ENCODE data around the gene PAH.

PAH gene

DNA sequence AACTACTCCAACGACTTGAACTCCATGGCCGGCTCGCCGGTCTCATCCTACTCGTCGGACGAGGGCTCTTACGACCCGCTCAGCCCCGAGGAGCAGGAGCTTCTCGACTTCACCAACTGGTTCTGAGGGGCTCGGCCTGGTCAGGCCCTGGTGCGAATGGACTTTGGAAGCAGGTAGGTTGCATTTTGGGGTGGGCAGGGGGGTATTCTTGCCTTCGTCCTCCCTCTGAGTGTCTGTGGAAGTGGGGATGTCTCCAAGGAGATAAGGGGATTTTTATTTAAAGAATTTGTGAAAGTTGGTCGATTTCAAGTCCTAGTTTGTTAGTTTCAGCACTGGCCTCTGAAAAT lies 41.8 kb upstream of the PAH start:
- peaks cover 81% of the 10 kb centered on the region for H3K27me3 ChIP-seq (replicated peaks; ENCODE audit: control insufficient read depth, insufficient read depth, low read length)
- H3K4me1 ChIP-seq (ENCODE audit: control insufficient read depth, insufficient read depth, low read length) = peaks cover 6% of the 10 kb centered on the region
- no peak overlapping the region for H3K9ac ChIP-seq (ENCODE audit: low read length)
- no peak for DNase-seq (ENCODE audit: low read depth)
- H3K36me3 ChIP-seq (ENCODE audit: control insufficient read depth, insufficient read depth, low read length, severe bottlenecking) = no peaks in the 10 kb centered on the region
- H3K9me3 ChIP-seq (ENCODE audit: control insufficient read depth, low read length) = peaks cover 8% of the 10 kb centered on the region
- peak overlapping the region; percentile 77 for H3K4me3 ChIP-seq (ENCODE audit: low read length)

DNA sequence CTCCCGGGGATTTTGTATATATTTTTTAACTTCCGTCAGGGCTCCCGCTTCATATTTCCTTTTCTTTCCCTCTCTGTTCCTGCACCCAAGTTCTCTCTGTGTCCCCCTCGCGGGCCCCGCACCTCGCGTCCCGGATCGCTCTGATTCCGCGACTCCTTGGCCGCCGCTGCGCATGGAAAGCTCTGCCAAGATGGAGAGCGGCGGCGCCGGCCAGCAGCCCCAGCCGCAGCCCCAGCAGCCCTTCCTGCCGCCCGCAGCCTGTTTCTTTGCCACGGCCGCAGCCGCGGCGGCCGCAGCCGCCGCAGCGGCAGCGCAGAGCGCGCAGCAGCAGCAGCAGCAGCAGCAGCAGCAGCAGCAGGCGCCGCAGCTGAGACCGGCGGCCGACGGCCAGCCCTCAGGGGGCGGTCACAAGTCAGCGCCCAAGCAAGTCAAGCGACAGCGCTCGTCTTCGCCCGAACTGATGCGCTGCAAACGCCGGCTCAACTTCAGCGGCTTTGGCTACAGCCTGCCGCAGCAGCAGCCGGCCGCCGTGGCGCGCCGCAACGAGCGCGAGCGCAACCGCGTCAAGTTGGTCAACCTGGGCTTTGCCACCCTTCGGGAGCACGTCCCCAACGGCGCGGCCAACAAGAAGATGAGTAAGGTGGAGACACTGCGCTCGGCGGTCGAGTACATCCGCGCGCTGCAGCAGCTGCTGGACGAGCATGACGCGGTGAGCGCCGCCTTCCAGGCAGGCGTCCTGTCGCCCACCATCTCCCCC lies 41.2 kb upstream of the PAH start:
- peak; percentile 55 for DNase-seq (ENCODE audit: low read depth)
- H3K27me3 ChIP-seq (replicated peaks; ENCODE audit: control insufficient read depth, insufficient read depth, low read length) = peaks cover 81% of the 10 kb centered on the region
- no peak overlapping the region for H3K9ac ChIP-seq (ENCODE audit: low read length)
- H3K9me3 ChIP-seq (ENCODE audit: control insufficient read depth, low read length) = peaks cover 3% of the 10 kb centered on the region
- no peaks in the 10 kb centered on the region for H3K36me3 ChIP-seq (ENCODE audit: control insufficient read depth, insufficient read depth, low read length, severe bottlenecking)
- peaks cover 6% of the 10 kb centered on the region for H3K4me1 ChIP-seq (ENCODE audit: control insufficient read depth, insufficient read depth, low read length)
- H3K4me3 ChIP-seq (ENCODE audit: low read length) = peak overlapping the region; percentile 77

DNA sequence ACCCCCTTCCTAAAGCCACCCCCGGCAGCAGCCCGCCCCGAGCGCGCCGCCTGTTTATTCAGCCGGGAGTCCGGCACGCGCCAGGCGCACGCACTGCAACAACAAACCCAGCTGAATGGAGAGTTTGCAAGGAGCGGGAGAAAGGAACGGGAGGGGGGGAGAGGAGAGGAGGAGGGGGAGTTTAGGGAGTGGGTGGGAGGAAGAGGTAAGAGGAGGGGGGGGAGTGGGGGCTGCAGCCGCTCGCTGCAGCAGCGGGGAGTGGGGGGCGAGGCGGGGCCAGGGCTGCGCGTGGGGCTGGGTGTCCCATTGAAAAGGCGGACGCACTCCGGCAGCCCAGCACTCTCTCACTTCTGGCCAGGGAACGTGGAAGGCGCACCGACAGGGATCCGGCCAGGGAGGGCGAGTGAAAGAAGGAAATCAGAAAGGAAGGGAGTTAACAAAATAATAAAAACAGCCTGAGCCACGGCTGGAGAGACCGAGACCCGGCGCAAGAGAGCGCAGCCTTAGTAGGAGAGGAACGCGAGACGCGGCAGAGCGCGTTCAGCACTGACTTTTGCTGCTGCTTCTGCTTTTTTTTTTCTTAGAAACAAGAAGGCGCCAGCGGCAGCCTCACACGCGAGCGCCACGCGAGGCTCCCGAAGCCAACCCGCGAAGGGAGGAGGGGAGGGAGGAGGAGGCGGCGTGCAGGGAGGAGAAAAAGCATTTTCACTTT lies 40.5 kb upstream of the PAH start, which contains the start of gene ASCL1:
Gene ASCL1, plus strand, starts transcription at position 336 of the 712 bp plus-strand sequence. CDS start 571 bp downstream, outside the sequence.
- no peaks in the 10 kb centered on the region for H3K9me3 ChIP-seq (ENCODE audit: control insufficient read depth, low read length)
- H3K36me3 ChIP-seq (ENCODE audit: control insufficient read depth, insufficient read depth, low read length, severe bottlenecking) = no peaks in the 10 kb centered on the region
- peaks cover 6% of the 10 kb centered on the region for H3K4me1 ChIP-seq (ENCODE audit: control insufficient read depth, insufficient read depth, low read length)
- H3K27me3 ChIP-seq (replicated peaks; ENCODE audit: control insufficient read depth, insufficient read depth, low read length) = peaks cover 80% of the 10 kb centered on the region
- H3K9ac ChIP-seq (ENCODE audit: low read length) = no peak within 1 kb of the TSS
- peak; percentile 60 for DNase-seq (ENCODE audit: low read depth)
- peak within 1 kb of the TSS; percentile 77 for H3K4me3 ChIP-seq (ENCODE audit: low read length)

DNA sequence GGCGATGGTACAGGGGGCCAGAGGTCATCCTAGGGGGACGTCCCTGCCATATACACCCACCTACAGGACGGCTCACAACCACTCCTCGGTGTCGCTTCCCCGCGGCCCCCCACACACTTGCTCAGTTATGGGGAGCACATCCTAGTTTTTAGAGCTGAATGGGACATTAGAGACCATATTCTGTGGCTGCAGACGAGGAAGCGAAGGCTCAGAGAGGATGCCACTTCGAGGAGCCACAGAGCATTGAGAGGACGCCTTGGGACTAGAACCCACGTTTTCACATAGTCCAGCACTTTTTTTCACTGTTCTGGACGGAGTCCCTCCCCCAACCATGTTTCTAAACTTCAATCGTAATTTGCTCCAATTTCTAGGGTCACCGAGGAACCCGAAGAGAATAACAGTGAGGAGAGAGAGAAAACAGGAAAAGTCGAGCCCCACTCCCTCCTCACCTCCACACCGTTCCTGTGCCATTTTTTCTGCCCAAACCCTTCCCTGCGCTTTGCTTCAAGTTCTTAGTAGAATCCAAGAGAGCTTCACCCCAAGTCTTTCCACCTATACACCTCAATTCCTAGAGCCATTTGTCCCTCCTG lies 39.8 kb upstream of the PAH start:
- no peak overlapping the region for H3K9ac ChIP-seq (ENCODE audit: low read length)
- H3K4me1 ChIP-seq (ENCODE audit: control insufficient read depth, insufficient read depth, low read length) = peaks cover 6% of the 10 kb centered on the region
- DNase-seq (ENCODE audit: low read depth) = no peak
- H3K27me3 ChIP-seq (replicated peaks; ENCODE audit: control insufficient read depth, insufficient read depth, low read length) = peaks cover 83% of the 10 kb centered on the region
- H3K36me3 ChIP-seq (ENCODE audit: control insufficient read depth, insufficient read depth, low read length, severe bottlenecking) = no peaks in the 10 kb centered on the region
- H3K9me3 ChIP-seq (ENCODE audit: control insufficient read depth, low read length) = no peaks in the 10 kb centered on the region
- no peak overlapping the region for H3K4me3 ChIP-seq (ENCODE audit: low read length)

DNA sequence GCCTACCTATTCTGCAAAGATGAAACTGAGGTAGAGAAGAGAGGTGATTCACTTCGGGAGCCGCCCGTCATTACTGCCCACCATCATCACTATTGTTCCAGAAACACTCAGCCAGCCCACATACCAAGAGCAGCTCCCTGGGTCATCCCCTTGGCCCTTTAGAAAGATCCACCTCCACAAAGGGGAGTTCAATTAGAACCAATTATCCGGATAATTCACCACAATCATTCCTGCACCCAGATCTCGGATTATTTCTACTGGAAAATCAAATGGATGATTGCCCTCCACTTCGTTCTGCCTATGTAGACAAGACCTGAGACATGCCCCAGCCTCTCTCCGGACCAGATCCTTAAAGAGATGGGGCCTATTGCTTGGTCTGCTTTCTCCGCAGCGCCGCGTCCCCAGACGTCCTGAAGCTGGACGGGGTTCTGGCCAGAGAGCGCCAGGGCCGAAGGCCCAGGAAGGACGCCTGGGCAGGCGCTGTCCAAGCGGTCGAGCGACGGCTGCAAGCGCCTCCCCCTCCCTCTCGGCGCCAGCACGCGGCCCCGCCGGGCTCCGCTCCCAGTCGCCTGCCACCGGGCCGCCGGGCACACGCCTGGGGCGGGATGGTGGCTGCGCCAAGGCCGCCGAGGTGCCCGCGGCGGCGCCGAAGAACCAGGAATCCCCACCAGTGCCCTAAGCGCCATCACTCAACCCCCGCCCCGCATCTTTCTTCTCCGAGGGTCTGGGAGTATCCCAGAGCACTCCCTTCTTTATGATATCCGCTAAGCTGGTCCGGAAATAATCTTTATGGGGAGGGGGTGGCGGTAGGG lies 39.1 kb upstream of the PAH start:
- no peak overlapping the region for H3K4me3 ChIP-seq (ENCODE audit: low read length)
- H3K27me3 ChIP-seq (replicated peaks; ENCODE audit: control insufficient read depth, insufficient read depth, low read length) = peaks cover 83% of the 10 kb centered on the region
- DNase-seq (ENCODE audit: low read depth) = no peak
- H3K4me1 ChIP-seq (ENCODE audit: control insufficient read depth, insufficient read depth, low read length) = peaks cover 6% of the 10 kb centered on the region
- H3K9me3 ChIP-seq (ENCODE audit: control insufficient read depth, low read length) = no peaks in the 10 kb centered on the region
- no peaks in the 10 kb centered on the region for H3K36me3 ChIP-seq (ENCODE audit: control insufficient read depth, insufficient read depth, low read length, severe bottlenecking)
- no peak overlapping the region for H3K9ac ChIP-seq (ENCODE audit: low read length)

DNA sequence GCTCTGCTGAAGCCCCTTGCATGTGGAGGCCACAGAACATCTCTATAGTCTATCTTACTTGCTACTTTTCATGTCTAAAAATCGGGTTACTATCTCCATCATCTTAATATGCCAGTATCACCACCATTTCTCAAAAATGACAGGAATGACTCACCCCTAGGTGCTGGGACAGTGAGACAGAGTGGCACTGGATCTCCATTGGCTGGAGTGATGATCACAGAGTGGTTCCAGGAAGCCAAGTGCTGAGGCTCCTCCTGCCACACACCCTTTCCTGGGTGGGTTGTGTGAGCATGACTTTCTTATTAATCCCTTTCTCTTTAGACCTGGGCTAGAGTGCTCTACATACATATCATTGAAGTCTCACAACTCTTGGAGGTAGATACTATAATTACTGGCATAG lies 37.1 kb upstream of the PAH start:
- Histone ChIP-seq H3K9ac (ENCODE audit: low read length) (no peak overlapping the region), H3K9me3 (ENCODE audit: control insufficient read depth, low read length) (no peaks in the 10 kb centered on the region), H3K27me3 (replicated peaks; ENCODE audit: control insufficient read depth, insufficient read depth, low read length) (peaks cover 83% of the 10 kb centered on the region), H3K36me3 (ENCODE audit: control insufficient read depth, insufficient read depth, low read length, severe bottlenecking) (no peaks in the 10 kb centered on the region), H3K4me3 (ENCODE audit: low read length) (no peak overlapping the region), H3K4me1 (ENCODE audit: control insufficient read depth, insufficient read depth, low read length) (peaks cover 6% of the 10 kb centered on the region)
- no peak for DNase-seq (ENCODE audit: low read depth)

DNA sequence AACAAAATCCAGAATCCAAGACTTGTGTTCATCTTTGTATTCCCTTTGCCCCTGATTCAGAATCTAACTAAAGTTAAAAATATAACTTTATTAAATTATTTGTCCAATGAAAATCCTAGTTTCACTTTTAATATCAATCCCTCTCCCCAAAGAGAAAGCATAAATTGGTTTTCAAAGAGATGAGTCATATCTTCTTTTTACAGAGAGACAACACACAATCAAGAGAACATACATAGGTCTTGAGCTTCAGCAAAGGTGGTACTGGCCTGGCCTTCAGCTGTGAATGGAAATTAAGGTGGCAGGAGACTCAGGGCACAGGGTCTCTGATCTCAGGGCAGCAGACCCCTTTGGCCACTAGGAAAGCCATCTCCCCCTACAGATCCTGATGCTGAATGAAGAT lies 36.2 kb upstream of the PAH start:
- Histone ChIP-seq H3K4me1 (ENCODE audit: control insufficient read depth, insufficient read depth, low read length) (no peaks in the 10 kb centered on the region), H3K27me3 (replicated peaks; ENCODE audit: control insufficient read depth, insufficient read depth, low read length) (peaks cover 83% of the 10 kb centered on the region), H3K9ac (ENCODE audit: low read length) (no peak overlapping the region), H3K36me3 (ENCODE audit: control insufficient read depth, insufficient read depth, low read length, severe bottlenecking) (no peaks in the 10 kb centered on the region), H3K9me3 (ENCODE audit: control insufficient read depth, low read length) (no peaks in the 10 kb centered on the region), H3K4me3 (ENCODE audit: low read length) (no peak overlapping the region)
- DNase-seq (ENCODE audit: low read depth) = no peak

DNA sequence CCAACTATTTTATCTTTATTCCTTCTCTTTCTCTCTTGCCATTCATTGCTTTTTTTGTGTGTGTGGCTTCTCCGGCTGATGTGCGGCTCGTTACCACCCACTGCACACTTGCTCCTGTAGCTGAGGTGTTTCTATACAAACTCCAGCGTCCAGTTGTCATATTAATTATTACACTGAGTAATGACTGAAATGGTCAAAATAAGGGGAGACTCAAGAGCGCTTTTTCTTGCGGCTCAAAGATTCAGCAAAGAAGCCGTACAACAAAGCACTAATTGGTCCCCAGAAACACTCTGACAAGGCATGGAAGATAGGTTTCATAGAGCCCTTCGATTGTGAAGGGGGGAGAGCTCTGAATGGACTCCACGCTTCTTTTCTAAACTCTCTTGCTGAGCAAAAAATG lies 34.8 kb upstream of the PAH start:
- Histone ChIP-seq H3K27me3 (replicated peaks; ENCODE audit: control insufficient read depth, insufficient read depth, low read length) (peaks cover 87% of the 10 kb centered on the region), H3K4me1 (ENCODE audit: control insufficient read depth, insufficient read depth, low read length) (no peaks in the 10 kb centered on the region), H3K4me3 (ENCODE audit: low read length) (no peak overlapping the region), H3K9ac (ENCODE audit: low read length) (no peak overlapping the region), H3K36me3 (ENCODE audit: control insufficient read depth, insufficient read depth, low read length, severe bottlenecking) (no peaks in the 10 kb centered on the region), H3K9me3 (ENCODE audit: control insufficient read depth, low read length) (no peaks in the 10 kb centered on the region)
- DNase-seq (ENCODE audit: low read depth) = no peak

DNA sequence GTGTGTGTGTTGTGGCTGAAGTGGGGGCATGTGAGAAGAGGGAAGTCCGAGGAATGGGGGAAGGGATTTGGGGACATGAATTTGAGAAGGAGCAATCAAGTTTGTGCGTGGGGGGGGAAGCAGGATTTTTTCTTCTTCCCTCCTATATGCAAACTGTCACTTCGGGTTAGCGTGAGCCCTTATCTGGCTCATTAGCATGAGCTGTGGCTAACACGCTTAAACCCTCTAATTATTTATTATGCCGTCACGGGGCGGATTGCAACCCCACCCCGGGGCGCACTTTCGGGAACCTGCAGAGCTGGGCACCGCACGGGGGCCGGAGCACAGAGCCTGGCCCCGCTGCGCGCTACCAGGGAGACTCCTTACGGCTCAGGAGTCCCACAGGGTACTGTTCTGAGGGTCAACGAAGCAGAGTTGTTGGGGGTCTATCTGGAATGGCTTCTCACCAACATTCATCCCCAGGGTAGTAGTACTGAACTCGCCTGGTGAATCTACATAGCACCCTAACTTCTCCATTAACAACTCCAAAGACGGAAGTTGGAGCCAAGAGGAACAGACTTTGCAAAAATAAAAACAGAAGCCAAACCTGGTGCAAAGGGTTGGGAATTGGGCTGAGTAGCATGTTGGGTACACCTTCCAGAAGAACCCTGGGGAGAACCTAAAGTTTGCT lies 34.0 kb upstream of the PAH start:
- Histone ChIP-seq H3K27me3 (replicated peaks; ENCODE audit: control insufficient read depth, insufficient read depth, low read length) (peaks cover 84% of the 10 kb centered on the region), H3K36me3 (ENCODE audit: control insufficient read depth, insufficient read depth, low read length, severe bottlenecking) (no peaks in the 10 kb centered on the region), H3K9me3 (ENCODE audit: control insufficient read depth, low read length) (no peaks in the 10 kb centered on the region), H3K9ac (ENCODE audit: low read length) (no peak overlapping the region), H3K4me3 (ENCODE audit: low read length) (no peak overlapping the region), H3K4me1 (ENCODE audit: control insufficient read depth, insufficient read depth, low read length) (no peaks in the 10 kb centered on the region)
- no peak for DNase-seq (ENCODE audit: low read depth)

DNA sequence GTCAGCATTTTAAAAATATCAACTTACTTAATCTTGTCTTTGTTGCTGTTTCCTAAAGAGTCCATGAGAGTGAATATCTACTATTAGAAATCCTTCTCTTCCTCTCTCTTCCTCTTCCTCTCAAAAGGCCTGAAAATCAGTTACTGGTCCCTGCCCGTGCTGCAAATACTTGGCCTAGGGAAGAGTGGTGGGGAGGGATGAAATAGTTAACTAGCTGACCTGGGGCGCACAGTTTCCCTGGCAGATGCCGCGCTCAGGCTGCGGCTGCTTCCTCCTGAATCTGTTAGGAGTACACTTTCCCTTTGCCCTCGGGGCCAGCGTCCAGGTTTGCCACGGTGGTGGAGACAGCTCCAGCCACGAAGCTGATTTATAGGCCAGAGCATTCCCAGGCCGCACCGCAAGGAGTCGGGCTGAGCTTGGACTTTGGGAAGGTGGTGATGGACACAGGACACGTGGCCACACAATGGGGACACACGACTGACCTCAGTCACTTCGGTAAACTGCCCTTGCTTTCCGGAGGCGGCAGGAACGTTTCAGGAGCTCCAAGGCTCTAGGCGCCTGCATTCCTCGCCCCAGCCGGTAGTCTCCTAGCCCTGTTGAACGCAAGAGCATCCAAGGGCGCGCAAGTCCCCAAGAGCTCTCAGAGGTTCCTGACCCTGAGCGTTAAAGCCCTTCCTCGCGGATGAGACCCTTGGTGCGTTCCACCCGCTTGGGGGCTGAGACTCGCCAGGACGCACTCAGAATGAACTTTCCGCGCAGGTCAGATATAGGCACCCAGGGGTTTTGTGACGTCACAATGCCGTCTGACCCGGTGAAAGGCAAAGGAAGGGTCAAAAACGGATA lies 33.3 kb upstream of the PAH start:
- no peak for DNase-seq (ENCODE audit: low read depth)
- Histone ChIP-seq H3K36me3 (ENCODE audit: control insufficient read depth, insufficient read depth, low read length, severe bottlenecking) (no peaks in the 10 kb centered on the region), H3K4me3 (ENCODE audit: low read length) (no peak overlapping the region), H3K9ac (ENCODE audit: low read length) (no peak overlapping the region), H3K9me3 (ENCODE audit: control insufficient read depth, low read length) (peaks cover 2% of the 10 kb centered on the region), H3K4me1 (ENCODE audit: control insufficient read depth, insufficient read depth, low read length) (no peaks in the 10 kb centered on the region), H3K27me3 (replicated peaks; ENCODE audit: control insufficient read depth, insufficient read depth, low read length) (peaks cover 77% of the 10 kb centered on the region)
